Body of pancreas (tissue), 4 donors: ENCODE data around the gene CHCHD2.
"Not testable (repeated sequence)": the region's sequence is repeated elsewhere in the genome, so short reads cannot be mapped to it uniquely, and the experiment has no call there.

Experiments used
- CTCF ChIP-seq, 7 experiments: fragments of 450-650 bp in 4 of 7; fragments of 200-600 bp in 3 of 7; sonication (generic) in 3 of 7; IDR thresholded peaks; one replicate each; pipeline ENCODE4 v1.5.1; 2016 to 2019; ENCODE audit warnings: antibody characterized with exemption in 7 of 7
- POLR2A ChIP-seq, 3 donors: fragments of 450-650 bp; IDR thresholded peaks; one replicate each; pipeline ENCODE4 v1.6.1; 2016; ENCODE audit warnings: antibody characterized with exemption in 3 of 3, mild to moderate bottlenecking in 2 of 3

GRCh38 chr7:56104138-56104537 is 2.1 kb downstream of the CHCHD2 start:
- not testable (repeated sequence) for TF ChIP-seq CTCF, POLR2A (IDR thresholded peaks at IDR 0.05)
